Uterus (tissue), 2 donors: Measurements from ENCODE around the gene SNX14.

Experiments used
- CTCF ChIP-seq, 4 experiments: fragments of 200-600 bp in 2 of 4; fragments of 450-650 bp in 2 of 4; sonication (generic) in 2 of 4; IDR thresholded peaks; one replicate each; pipeline ENCODE4 v1.5.1; 2016 to 2019; ENCODE audit warnings: antibody characterized with exemption in 4 of 4, mild to moderate bottlenecking in 2 of 4, moderate library complexity in 1 of 4
- POLR2A ChIP-seq, 2 donors: fragments of 450-650 bp; IDR thresholded peaks; one replicate each; pipeline ENCODE4 v1.6.1; 2016; ENCODE audit warnings: antibody characterized with exemption in 2 of 2, mild to moderate bottlenecking in 1 of 2, moderate library complexity in 1 of 2

- TF ChIP-seq CTCF (IDR thresholded peaks at IDR 0.05) (no peak), POLR2A (IDR thresholded peaks at IDR 0.05) (no peak)
Observed at GRCh38 chr6:85462673-85463072, 131.0 kb downstream of the SNX14 start.
